AG08395 (cell line): Measurements from ENCODE around the gene TMEM209.
"Not testable (repeated sequence)": the region's sequence is repeated elsewhere in the genome, so short reads cannot be mapped to it uniquely, and the experiment has no call there.

Experiments
- DNase-seq: peaks from one replicate; pipeline ENCODE4 v3.0.0; 2012; ENCODE audit warnings: mixed read lengths, low spot score

Gene TMEM209

DNA sequence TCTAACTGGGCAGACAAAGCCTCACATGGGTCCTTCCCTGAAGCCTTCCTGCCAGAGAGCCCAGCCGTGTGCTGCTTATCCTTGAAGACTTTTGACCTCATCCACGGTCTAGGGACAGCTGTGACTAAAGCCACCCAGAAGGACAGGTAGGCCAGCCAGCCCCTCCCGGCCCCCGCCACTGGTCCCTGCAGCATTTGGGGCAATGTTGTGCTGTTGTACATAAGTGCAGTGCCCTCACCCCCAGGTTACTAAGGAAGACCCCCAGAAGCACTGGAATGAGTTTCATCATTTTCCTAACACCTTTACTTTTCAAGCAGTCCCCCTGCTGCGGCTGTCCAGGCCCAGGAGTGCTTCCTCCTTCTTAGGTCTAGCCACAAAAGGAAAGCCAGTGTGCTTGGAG is 43.0 kb downstream of the TMEM209 start:
- no peak for DNase-seq

DNA sequence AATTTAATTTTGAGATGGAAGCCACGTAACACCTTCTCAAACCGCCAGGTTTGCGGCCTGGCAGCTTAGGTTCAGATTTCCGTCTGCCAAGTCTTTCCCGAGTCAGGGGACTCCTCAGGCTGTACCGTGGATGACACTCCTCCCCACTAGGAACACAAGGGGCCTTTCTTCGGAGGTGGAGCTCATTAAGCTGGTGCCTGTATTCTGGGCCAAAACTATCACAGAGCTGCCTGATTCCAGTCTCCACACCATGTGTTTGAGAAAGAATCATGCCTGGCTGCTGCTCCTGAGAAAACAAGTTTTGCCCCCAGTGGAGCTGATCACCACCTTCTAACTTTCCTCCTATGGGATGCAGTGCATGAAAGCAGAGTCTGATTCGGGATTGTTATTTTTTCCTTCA is 44.8 kb downstream of the TMEM209 start:
- no peak for DNase-seq

DNA sequence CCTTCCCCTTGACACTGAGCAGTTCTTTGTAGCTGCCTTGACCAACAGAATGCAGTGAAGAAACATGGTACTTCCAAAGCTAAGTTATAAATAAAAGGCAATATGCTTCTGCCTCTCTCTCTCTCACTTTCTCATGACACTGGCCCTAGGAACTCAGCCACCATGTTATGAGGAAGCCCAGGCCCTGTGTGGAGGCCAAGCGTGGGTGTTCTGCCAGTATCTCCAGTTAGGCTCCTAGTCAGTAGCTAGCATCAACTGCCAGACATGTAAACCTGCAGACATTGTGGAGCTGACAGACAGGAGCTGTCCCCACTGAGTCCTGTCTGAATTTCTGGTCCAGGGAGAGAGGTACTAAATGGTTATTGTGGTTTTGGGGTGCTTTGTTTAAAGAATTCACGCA is 45.2 kb downstream of the TMEM209 start:
- DNase-seq: no peak

DNA sequence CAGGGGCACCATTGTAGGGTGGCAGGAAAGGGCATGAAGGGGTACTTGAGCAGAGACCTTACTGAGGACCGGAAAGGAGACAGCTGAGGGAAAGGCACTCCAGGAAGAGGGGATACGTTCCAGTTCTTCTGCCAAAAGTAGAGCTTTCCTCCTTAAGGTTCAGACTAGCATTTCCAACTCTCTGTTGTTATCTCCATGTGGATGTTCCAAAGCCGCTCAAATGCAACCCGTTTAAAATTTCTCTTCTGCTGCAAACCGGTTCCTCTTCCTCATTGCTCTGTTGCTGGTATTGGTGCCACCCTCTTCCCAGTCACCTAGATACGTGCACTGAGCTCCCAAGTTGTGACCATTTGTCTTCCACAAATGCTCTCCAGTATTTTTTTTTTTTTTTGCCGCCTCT is 47.5 kb downstream of the TMEM209 start:
- DNase-seq: no peak

DNA sequence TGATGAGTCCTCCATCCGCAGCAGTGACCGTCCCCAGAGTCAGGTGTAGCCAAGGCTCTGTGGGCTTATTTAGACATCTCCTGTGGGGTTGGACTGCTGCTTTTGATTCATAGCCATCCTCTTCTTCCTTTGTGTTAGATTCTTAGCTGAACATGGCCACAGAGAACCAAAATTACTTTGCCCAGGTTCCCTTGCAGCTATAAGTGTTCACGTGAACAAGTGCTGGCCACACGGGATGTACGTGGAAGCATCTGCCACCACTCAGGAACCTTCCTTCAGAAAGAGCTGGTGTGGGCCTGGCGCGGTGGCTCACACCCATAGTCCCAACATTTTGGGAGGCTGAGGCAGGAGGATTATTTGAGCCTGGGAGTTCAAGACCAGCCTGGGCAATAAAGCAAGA is 49.1 kb downstream of the TMEM209 start:
- DNase-seq: no peak

DNA sequence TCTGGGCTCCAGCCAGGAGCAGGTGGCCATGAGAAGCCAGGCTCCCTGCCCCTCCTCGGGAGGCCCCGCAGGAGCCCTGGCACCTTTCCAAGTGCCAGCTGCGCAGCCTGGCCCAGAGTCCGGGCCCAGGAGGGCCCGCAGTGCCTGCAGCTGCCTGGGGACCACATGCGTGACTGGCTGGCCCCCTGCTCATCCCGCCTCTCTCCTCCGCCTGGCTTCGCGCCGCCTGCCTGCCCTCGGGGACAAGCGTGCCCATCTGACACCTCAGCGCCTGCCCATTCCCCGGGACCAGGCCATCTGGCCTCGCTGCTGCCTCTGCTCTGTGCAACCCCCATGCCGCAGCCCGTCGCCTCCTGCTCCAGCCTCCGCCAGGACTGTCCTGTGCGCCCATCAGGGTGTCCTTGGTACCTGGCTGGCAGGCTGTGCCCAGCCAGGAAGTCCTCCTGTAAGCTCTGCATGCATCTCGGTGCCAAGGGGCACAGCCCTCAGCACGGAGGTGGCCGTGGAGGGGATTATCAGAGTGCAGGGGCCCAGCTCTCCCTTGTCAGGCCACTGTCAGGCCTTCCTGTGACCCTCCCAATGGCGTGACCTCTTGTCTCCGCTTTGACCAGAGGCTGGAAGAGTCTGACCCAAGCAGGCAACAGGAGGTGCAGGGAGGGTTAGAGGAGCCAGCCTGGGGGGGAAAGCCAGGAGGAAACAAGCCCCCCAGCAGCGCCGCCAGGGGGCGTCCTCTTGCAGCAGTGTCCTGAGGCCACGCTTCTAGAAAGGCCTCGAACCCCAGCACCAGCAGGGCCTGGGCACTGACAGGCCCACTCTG is 50.5 kb downstream of the TMEM209 start:
- DNase-seq: no peak

DNA sequence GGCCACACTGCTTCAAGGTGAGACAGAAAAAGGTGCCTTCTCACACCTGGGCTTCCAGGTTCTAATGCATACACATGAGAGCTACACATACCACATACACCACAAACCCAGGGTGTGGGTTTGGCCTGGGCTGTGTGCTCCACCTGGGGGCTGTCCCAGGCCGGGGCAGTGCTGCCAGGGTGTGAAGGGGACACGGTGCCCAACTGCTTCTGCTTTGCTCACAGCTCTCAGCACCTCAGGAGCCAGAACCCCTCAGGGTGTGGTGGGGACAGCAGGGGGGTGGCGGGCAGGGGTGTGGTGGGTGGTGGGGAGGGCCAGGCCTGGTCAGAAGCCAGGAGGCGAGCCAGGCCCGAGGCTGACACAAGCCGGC is 51.1 kb downstream of the TMEM209 start:
- DNase-seq: no peak

DNA sequence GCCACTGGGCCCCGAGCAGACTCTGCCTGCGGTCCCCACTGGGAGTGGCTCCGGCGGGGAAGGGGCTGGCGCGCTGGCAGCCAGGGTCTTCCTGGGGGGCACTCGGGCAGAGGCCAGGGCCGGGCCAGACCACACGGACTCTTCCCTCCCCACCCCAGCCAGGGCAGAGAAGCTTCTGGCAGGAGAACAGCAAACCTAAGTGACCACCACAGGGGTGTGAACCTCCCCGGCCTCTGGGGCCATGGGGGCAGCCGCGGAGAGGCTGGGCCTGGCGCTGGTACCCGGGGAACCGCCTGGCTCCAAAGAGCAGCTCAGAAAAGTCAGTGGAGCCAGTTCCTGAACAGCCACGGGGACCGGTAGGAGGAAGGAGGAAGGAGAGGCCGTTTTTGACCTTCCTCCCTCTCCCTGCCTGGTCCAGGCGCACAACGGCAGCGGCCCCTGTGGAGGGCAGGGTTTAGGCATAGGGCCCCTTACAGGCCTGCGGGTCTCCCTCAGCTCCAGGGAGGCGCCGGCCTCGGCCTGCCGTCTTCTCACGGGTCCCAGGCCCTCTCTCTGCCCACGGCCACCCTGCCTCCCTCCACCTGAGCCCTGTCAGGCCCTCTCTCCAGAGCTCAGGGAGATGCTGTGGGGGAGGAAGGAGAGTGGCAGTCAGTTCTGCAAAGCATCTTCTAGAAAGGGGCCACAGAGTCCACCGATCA is 51.8 kb downstream of the TMEM209 start:
- no peak for DNase-seq

DNA sequence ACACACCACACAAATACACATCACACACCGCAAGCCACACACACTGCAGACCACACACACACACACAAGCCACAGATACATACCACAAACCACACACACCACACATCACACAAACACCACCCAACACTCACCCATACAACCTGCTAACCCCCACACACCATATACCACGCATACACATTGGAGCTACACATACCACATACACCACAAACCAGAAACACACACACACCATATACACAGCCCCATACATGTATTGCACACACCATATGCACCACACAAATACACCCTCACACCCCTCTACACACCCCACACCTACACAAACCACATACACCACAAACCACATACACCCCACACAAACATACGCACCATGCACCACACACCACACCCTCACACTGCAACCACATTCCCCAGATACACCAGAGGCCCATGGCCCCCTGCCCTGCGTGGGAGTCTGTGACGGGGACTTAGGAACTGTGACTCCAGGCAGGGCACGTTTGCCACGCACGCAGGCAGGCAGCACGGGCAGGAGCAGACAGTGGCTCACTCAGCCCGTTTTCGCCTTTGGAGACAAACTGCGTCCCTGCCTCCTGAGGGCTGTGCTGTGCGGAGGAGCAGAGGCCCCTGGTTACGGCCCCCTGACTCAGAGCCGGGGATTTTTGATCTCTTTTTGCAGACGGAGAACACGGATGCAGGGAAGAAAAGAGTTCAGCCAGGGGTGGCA is 52.6 kb downstream of the TMEM209 start:
- DNase-seq: no peak

DNA sequence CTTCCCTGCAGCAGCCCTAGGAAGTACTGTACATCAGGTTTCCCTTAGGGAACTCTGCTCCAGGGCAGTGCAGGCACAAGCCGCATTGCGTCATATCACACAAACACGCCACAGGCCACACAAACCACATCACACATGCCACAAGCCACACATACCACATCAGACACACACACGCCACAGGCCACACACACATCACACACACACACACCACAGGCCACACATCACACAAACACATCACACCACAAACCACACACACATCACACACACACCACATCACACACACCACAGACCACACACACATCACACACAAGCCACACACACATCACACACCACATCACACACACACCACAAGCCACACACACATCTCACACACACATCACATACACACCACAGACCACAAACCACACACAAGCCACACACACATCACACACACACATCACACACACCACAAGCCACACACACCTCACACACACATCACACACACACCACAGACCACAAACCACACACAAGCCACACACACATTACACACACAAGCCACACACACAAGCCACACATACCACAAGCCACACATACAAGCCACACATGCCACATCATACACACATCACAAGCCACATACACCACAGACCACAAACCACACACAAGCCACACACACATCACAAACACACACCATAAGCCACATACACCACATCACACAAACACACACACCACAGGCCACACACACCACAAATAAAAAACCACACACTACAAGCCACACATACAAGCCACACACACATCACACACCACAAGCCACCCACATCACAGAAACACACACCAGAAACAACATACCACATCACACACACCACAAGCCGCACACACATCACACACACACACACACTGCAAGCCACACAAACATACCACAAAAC is 53.4 kb downstream of the TMEM209 start:
- no peak for DNase-seq

DNA sequence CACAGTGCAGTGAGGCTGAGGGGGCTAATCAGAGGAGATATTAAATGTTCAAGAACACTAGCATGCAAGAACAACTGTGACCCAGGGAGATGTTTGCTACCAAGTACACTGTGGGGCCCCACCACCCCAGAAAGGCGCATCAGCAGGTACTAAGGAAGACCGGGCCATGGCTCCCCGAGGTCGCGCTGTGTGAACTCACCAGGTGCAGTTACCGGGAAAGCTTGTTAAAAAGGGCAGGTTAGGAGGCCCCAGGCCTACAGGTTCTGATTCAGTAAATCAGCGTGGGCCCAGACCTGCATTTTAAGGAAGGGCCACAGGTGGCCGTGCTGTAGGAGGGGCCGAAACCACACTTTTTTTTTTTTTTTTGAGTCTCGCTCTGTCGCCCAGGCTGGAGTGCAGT is 54.6 kb downstream of the TMEM209 start:
- DNase-seq: no peak

DNA sequence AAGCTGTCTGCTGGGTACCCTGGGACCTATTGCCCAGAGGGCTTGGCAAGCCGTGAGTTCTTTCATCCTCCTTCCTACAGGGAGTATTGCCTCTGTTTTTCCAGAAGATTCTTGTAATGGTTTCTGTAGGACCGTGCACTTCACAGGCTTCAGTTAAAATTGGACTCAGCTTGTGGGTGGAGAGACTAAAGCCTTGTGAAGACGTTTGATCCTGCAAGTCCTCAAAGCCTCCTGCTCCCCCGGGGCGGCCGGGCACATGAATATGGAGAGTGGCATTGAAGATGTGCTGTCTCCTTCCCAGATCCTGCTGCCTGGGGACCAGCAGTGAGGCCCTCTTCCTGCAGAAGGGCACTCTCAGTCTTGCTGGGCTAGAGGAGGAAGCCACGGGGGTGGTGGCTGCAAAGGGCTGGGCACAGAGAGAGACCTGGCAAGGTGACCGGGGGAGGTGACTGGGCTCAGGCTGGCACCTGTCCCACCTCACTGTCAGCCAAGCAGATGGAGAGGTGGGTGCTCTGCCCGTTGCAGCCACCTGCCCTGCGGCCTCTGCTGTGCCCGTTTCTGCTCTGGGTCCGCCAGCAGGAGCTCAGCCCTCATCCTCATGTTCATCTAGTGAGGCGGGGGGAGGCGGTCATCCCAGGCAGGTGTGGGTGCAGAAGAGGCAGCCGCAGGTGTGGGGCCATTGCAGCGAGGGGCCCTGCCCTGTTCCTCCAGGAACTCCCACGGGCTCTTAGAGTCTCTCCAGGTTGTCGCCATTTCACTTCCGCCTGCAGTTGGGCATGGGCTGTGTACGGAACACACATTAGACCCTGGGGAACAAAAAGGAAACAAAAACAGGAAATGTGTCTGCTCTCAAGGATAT is 55.7 kb downstream of the TMEM209 start:
- no peak for DNase-seq

DNA sequence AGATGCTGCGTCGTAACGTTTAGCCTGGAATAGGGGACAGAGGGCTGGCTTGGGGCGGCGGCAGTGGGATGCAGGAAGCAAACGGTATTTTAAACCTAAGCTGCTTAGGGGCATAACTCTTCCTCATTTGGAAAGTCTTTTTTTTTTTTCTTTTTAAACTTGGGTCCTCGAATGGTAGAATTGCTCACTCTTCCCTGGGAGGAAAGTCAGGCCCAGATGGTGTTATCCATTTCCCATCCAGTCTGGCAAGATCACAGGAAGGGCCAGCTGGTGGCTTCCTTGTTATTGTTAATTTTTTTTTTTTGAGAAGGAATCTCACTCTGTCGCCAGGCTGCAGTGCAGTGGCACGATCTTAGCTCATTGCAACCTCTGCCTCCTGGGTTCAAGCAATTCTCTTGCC is 56.6 kb downstream of the TMEM209 start:
- peak; percentile 53 for DNase-seq

DNA sequence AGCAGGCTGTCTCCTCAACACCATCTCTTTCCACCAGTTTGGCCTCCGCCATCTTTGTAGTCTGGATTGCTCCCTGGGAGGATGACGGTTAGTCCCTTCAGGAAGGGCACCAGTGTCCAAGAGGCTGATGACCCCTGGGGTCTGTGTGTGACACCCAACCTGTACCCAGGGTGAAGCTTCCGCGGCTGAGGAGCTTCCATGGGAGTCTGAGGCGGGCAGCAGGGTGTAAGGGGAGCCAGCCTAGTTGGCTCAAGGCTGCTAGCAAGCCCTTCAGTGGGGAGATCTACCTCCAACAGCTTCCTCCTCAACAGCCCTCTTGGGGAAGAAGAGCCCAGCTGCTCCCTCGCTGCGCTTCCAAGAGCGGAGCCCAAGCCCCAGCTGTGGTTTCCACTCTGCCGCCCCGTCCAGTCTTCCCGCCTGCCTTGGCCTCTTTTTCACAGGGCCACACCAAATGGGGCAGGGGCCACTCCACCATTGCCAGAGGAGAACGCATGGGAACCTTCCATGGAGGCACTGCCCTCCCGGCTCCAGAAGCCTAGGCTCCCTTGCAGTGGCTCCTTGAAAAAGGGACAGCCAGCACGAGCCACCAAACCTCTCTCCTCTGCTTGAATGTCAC is 57.4 kb downstream of the TMEM209 start:
- DNase-seq: no peak

DNA sequence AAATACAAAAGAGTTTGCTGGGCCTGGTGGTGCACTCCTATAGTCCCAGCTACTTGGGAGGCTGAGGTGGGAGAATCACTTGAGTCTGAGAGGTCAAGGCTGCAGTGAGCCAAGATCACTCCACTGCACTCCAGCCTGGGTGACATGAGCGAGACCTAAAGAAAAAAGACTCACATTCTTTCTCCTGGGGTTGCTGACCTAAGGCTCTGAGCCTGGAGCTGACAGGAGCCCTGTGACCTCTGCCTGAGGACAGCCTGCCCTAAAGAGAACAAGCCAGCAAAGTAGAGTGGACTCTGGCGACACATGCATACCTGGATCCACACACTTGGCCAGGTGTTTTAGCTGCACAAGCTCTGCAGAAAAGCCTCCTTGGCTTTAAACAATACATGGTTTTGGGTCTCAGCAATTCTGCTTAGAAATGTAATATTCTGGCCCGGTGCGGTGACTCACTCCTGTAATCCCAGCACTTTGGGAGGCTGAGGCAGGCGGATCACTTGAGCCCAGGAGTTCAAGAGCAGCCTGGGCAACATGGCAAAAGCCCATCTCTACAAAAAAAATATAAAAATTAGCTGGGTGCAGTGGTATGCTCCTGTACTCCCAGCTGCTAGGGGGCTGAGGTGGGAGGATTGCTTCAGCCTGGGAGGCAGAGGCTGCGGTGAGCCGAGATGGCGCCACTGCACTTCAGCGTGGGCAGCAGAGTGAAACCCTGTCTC is 58.4 kb downstream of the TMEM209 start:
- no peak for DNase-seq

DNA sequence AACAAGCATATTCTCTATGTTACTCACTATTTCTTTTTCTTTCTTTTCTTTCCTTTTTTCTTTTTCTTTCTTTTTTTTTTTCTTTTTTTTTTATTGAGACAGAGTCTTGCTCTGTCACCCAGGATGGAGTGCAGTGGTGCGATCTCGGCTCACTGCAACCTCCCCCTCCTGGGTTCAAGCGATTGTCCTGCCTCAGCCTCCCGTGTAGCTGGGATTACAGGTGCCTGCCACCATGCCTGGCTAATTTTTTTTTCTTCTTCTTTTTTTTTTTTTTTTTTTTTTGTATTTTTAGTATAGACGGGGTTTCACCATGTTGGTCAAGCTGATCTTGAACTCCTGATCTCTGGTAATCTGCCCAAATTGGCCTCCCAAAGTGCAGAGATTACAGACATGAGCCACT is 59.1 kb downstream of the TMEM209 start:
- DNase-seq: not testable (repeated sequence)

DNA sequence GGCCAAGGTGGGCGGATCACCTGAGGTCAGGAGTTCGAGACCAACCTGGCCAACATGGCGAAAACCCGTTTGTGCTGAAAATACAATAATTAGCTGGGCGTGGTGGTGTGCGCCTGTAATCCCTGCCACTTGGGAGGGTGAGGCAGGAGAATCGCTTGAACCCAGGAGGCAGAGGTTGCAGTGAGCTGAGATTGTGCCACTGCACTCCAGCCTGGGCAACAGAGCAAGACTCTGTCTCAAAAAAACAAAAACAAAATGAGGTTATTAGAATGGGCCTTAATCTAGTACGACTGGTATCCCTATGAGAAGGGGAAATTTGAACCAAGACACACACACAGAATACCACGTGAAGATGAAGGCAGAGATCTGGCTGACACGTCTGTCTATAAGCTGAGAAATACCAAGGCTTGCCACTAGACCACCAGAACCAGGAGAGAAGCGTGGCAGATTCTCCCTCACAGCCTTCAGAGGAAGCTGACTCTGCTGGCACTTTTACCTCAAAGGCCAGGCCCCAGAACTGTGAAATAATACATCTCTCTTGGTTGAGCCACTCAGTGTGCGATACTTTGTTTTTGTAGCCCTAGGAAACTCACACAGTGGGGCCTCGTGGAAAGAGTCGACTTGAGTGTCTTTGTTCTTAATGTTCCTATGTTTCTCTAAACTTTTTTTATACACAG is 59.6 kb downstream of the TMEM209 start:
- no peak for DNase-seq

DNA sequence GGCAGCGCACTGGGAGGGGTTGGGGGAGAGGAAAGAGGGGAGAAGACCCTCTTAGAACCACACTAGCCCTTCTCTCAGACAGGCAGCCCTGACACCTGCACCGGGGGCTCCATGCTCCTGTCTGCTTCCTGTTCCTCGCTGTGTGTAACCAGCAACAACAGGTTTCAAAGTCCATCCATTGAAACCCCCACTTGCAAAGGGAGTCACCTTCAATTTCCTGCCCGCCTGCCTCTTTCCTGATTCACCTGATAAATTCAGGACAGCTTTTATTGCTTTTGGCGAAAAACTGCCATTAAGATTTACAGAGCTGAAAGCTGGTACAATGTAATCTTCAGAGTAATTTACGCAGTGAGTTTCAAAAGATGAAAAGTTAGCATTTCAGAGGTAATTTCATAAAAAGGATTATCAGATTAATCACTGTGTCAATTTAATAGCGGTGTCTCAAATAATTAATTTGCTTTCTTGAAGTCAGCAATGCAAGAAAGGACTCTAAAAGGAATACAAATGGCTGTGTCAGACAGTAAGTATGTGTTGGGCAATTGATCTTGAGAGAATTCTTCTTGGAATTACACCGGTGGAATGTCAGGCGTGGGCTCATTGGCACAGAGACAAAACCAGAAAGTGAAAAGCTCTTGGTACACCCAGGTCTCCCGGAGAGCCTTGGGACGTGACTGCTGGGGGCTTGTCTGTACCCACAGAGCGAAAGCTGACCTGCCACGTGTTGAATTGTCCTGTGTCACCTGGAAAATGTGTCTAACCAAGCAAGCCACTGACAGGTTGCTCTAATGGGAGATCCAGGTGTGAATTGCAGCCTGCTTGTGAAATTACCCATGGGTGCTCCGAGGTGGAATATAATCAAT is 60.7 kb downstream of the TMEM209 start:
- peak; percentile 60 for DNase-seq

DNA sequence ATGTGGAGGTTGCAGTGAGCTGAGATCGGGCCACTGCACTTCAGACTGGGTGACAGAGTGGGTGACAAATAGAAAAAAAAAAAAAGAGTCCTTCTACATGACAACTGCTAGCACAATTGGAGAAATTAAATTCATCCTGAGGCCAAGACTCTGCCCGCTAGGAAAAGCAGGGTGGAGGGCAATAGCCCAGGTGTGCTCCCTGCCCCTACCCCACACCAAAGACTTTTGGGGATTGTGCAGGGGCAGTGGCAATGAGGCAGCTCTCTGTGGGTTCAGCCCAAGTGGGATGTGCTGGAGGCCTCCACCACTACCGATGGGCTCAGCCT is 61.3 kb downstream of the TMEM209 start:
- no peak for DNase-seq
